ENCODE measurements around the gene SIAH2.

- TF ChIP-seq CTCF (IDR thresholded peaks at IDR 0.05), result no peak
- no peak for TF ChIP-seq ZFX (IDR thresholded peaks at IDR 0.05; ENCODE audit: borderline replicate concordance)
These were observed 22.9 kb downstream of the SIAH2 start for GRCh38 chr3:150739877-150740645.
